Activated naive CD4-positive, alpha-beta T cell (primary cell): ENCODE results near the gene MT2A.
"Not testable (repeated sequence)": the region's sequence is repeated elsewhere in the genome, so short reads cannot be mapped to it uniquely, and the experiment has no call there.

ENCODE experiments used
- DNase-seq, 4 experiments: peaks; one replicate each; lab custom pipeline; 2025; lab: John Stamatoyannopoulos, UW

MT2A gene

DNA sequence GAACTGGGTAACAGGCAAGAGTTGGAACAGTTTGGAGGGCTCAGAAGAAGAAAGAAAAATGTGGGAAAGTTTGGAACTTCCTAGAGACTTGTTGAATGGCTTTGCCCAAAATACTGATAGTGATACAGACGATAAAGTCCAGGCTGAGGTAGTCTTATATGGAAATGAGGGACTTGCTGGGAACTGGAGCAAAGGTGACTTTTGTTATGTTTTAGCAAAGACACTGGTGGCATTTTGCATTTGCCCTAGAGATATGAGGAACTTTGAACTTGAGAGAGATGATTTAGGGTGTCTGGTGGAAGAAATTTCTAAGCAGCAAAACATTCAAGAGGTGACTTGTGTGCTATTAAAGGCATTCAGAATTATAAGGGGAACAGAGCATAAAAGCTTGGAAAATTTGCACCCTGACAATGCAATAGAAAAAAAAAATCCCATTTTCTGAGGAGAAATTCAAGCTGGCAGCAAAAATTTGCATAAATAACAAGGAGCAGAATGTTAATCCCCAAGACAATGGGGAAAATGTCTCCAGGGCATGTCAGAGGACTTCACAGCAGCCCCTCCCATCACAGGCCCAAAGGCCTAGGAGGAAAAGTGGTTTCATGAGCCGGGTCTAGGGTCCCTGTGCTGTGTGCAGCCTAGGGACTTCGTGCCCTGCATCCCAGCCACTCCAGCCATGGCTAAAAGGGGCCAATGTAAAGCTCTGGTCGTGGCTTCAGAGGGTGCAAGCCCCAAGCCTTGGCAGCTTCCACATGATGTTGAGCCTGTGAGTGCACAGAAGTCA lies 13.5 kb downstream of the MT2A start:
- not testable (repeated sequence) for DNase-seq

DNA sequence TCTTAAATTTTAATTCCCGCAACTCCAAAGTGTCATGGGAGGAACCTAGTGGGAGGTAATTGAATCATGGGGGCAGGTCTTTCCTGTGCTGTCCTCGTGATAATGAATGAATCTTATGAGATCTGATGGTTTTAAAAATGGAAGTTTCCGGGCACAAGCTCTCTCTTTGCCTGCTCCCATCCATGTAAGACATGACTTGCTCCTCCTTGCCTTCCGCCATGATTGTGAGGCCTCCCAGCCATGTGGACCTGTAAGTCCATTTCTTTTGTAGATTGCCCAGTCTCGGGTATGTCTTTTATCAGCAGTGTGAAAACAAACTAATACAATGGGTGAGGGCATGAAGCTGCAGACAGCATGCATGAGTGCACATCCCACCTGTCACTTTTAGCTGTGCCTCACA lies 14.8 kb downstream of the MT2A start:
- not testable (repeated sequence) for DNase-seq

DNA sequence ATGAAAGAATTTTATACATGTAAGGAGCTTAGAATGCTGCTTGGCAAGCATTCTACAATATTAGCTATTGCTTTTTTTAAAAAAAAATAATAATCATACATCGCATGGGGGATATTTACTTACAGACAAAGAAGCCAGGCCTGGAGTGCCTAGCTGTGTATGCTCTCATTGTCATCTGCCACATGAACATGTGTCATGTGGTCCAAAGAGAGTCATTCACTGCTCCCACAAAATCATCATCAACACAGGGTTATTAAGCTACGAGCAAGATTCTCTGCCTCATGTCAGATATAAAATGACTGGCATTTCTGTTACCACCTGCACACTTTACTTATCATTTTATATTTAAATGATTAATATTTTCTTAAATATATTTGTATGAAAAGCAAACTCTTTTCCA lies 15.3 kb downstream of the MT2A start:
- no peak for DNase-seq

DNA sequence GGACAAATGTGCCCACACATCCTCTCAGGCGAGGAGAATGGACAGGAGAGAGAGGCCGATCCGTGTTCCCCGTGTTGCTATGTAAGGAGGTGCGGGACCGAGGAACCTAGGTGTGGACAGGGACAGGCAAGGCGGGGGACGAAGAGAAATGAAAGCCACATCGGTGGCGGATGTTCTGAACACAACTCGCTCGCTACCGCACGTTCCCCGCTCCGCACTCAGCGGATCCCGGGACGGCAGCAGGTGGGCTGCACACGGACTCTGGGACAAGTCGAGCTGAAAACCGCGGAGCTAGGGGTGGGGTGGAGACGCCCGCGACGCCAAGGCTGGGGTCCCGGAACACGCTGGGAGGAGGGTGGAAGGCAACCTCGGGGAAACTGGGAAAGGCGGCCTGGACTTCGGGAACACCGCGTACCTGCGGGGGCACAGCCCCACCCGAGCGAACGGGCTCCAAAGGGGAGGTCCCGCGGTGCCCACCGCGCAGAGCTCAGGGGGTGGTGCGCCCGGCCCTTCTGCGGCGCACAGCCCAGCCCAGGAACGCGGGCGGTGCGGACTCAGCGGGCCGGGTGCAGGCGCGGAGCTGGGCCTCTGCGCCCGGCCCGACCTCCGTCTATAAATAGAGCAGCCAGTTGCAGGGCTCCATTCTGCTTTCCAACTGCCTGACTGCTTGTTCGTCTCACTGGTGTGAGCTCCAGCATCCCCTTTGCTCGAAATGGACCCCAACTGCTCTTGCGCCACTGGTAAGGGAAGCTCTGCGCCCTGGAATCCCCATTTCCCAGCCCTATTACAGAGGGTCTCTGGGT lies 17.0 kb downstream of the MT2A start, which contains the start of gene MT1E:
Gene MT1E, plus strand, starts transcription at position 642 of the 803 bp plus-strand sequence. Its CDS starts 71 bp downstream, at position 713.
- peak in 1 of 4 experiments; percentile 15 for DNase-seq

DNA sequence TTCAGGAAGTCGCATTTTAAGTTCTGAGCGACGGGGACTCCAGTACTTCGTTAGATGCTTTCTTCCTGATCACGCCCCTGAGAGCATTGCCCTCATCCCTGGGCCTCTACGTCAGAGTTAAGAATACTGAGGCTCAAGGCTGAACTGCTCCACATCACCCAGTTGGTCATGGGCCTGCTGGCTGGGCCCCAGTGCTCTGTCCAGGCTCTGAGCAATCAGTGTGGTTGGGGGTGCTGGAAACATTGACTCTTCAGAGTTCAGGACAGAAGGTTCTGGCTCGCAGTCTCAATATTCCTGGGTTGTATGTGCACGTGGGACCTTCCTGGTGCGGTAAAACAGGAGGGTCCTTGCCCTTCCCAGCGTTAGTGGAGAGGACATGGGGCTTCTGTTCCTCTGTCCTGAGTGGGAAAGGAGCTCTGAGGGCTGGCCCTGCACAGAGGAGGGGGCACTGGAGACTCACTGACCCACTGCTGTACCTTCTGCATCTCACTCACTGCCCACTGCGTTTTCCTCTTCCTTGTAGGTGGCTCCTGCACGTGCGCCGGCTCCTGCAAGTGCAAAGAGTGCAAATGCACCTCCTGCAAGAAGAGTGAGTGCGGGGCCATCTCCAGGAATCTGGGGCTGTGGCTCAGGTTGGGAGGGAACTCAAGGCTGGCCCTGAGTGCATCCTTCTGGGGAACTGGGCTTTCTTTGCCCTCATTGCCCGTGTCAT lies 17.7 kb downstream of the MT2A start:
- no peak for DNase-seq

DNA sequence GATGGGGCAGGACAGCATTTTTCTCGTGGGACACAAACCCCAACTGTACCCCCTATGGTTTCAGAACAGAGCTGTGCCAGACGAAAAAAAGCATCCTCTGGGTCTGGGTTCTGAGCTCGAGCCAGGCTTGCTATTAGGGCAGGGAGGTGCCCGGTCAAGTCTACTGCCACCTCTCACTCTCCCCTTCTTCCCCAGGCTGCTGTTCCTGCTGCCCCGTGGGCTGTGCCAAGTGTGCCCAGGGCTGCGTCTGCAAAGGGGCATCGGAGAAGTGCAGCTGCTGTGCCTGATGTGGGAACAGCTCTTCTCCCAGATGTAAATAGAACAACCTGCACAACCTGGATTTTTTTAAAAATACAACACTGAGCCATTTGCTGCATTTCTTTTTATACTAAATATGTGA lies 18.3 kb downstream of the MT2A start:
- no peak for DNase-seq

DNA sequence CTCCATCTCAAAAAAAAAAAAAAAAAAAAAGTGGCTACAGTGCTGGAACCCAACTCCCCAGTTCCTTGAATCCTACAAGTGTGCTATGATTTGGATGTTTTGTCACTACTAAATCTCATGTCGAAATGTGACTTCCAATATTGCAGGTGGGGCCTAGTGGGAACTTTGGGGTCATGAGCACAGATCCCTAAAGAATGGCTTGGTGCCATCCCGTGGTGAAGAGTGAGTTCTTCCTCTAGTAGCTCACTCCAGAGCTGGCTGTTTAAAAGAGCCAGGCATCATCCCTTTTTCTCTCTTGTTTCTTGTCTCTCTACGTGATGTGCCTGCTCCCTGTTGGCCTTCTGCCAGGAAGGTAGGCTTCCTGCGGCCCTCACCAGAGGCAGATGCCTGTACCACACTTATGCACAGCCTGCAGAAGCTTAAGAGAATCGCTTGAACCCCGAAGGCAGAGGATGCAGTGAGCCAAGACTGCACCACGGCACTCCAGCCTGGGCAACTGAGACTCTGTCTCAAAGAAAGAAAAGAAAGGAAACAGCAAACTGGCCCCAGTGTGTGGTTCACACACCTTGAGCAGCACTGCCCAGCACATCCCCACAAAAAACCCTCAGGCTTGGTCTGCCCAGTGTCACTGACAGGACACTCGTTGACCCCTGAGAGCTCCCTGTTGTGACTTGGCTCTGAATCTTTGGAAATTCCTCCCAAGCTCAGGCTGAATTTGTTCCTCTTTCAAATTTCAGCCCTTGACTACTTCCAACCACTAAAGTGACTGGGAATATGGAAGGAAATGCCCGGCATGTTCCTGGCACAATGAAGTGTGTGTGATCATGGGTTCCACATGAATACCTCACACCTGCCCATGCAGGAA lies 20.3 kb downstream of the MT2A start:
- no peak for DNase-seq

DNA sequence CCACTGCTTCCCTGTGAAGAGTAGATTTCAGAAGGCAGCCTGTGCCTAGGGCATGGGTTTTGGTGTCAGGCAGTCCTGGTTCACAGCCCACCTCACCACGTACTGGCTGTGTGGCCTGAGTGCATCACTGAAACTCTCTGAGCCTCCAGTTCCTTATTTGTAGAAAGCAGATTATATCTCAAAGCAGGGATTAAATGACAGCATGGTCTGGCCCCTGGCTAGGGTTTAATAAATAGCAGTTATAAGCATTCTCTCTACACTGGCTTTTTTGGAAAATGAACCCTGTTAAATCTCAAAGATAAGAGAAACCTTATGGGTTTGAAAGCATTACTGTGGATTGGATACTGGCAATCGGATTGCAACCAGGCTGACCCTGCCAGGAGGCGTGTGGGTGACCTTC lies 21.1 kb downstream of the MT2A start:
- no peak for DNase-seq

DNA sequence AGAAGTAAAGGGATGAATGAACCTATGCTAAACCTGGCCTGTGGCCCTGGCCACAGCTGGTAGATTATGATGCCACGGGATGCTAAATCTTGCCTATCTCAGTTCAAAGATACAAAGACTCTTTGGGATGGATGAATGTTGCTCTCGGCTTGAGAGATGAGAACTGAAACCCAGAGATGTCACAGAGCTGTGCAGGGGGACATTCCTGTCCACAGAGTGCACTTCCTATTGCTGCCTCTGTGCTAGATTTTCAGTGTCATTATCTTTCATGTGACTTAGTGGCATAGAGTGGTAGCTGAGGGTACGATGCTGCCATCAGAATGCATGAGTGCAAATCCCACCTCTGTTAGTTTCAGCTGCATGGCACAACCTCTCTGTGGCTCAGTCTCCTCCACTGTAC lies 21.8 kb downstream of the MT2A start:
- DNase-seq, result no peak

DNA sequence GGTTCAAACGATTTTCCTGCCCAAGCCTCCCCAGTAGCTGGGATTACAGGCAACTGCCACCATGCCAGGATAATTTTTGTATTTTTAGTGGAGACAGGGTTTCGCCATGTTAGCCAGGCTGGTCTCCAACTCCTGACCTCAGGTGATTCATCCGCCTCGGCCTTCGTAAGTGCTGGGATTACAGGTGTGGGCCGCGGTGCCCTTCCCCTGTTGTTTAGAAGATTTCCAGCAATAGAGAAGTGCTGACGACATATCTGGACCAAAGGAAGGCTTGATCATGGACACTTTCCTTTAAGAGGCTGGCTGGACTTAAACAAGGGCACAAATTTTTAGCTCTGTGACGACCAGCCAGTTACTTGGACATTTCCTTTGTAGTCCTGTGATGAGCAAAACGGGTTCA lies 22.8 kb downstream of the MT2A start:
- no peak for DNase-seq

DNA sequence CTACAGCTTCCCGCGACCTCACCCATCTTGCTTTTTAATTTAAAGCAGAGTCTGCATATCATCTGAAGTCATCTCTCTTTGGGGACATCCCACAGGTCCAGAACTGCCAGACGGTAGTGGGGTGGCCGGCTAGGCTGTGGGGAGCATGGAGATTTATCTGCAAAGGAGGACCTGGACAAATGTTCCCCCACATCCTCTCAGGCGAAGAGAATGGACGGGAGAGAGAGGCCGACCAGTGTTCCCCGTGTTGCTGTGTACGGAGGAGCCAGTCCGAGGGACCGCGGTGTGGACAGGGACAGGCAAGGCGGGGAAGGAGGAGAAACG lies 23.4 kb downstream of the MT2A start:
- no peak for DNase-seq

DNA sequence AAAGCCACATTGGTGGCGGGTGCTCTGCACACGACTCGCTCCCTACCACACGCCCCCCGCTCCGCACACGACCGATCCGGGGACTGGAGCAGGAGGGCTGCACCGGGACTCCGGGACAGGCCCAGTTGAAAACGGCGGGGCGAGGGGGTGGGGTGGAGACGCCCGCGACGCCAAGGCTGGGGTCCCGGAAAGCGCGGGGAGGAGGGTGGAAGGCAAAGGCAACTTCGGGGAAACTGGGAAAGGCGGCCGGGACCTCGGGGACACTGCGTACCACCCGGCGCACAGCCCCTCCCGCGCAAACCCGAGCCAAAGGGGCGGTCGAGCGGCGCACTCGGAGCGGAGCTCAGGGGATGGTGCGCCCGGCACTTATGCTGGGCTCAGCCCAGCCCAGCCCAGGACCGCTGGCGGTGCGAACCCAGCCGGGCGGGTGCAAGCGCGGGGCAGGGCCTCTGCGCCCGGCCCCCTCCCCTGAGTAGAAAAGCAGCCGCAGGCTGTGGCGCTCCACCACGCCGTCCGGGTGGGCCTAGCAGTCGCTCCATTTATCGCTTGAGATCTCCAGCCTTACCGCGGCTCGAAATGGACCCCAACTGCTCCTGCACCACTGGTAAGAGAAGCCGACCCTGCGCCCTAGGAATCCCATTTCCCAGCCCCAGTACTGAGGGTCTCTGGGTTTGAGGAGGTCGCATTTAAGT lies 23.9 kb downstream of the MT2A start, which contains the start of gene MT1M:
Gene MT1M, plus strand, starts transcription at position 504 of the 692 bp plus-strand sequence. Its CDS starts 73 bp downstream, at position 577.
- no peak for DNase-seq

DNA sequence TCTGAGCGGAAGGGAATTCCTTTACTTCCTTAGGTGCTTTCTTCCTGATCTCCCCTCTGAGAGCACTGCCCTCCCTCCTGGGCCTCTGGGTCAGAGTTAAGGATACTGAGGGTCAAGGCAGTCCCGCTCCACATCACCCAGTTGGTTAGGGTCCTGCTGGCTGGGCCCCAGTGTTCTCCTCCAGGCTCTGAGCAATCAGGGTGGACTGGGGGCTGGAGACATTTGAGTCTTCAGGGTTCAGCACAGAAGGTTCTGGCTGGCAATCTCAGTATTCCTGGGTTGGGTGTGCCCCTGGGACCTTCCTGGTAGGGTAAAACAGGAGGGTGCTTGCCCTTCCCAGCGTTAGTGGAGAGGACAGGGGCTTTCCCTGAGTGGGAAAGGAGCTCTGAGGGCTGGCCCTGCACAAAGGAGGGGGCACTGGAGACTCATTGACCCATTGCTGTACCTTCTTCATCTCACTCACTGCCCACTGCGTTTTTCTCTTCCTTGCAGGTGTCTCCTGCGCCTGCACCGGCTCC lies 24.5 kb downstream of the MT2A start:
- no peak for DNase-seq

DNA sequence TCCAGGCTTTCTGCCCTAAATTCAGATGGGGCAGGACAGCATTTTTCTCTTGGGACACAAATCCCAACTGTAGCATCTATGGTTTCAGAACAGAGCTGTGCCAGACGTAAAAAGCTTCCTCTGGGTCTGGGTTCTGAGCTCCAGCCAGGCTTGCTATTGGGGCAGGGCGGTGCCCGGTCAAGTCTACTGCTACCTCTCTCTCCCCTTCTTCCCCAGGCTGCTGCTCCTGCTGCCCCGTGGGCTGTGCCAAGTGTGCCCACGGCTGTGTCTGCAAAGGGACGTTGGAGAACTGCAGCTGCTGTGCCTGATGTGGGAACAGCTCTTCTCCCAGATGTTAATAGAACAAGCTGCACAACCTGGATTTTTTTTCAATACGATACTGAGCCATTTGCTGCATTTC lies 25.2 kb downstream of the MT2A start:
- DNase-seq, result no peak

DNA sequence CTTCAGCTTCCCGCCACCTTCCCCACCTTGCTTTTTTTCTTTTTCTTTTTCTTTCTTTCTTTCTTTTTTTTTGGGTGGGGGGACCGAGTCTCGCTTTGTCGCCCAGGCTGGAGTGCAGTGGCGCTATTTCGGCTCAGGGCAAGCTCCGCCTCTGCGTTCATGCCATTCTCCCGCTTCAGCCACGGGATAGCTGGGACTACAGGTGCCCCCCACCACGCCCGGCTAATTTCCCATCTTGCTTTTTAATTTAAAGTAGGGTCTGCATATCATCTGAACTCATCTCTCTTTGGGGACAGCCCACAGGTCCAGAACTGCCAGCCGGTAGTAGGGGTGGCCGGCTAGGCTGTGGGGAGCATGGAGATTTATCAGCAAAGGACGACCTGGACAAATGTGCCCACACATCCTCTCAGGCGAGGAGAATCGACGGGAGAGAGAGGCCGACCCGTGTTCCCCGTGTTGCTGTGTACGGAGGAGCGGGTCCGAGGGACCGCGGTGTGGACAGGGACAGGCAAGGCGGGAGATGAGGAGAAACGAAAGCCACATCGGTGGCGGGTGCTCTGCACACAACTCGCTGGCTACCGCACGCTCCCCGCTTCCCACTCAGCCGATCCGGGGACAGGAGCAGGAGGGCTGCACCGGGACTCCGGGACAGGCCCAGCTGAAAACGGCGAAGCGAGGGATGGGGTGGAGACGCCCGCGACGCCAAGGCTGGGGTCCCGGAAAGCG lies 26.5 kb downstream of the MT2A start:
- no peak for DNase-seq

DNA sequence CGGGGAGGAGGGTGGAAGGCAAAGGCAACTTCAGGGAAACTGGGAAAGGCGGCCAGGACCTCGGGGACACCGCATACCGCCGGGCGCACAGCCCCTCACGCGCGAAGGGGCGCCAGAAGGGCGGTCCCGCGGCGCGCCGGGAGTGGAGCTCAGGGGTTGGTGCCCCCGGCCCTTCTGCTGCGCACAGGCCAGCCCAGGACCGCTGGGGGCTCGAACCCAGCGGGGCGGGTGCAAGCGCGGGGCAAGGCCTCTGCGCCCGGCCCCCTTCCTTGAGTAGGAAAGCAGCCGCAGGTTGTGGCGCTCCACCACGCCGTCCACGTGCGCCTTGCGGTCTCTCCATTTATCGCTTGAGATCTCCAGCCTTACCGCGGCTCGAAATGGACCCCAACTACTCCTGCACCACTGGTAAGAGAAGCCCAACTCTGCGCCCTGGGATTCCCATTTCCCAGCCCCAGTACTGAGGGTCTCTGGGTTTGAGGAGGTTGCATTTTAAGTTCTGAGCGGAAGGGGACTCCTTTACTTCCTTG lies 27.1 kb downstream of the MT2A start:
- no peak for DNase-seq

DNA sequence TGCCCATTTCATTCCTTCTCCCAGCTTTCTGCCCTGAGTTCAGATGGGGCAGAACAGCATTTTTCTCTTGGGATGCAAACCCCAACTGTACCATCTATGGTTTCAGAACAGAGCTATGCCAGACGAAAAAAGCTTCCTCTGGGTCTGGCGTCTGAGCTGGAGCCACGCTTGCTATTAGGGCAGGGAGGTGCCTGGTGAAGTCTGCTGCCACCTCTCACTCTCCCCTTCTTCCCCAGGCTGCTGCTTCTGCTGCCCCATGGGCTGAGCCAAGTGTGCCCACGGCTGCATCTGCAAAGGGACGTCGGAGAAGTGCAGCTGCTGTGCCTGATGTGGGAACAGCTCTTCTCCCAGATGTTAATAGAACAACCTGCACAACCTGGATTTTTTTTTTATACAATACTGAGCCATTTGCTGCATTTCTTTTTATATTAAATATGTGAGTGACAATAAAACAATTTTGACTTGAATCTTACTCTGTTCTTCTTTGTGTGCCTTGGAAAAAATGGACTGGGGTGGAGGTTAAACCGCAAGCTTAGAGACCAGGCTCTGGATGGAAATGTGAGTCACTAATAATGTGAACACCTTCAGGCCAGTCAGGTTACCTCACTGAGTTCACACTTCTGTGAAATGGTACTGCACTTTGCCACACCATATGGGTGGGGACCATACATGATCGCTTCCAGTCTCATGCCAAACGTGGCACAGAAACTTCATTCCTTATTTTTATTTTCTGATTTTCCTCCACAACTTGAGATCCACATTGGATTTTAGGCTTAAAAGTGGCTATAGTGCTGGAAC lies 28.4 kb downstream of the MT2A start:
- no peak for DNase-seq

DNA sequence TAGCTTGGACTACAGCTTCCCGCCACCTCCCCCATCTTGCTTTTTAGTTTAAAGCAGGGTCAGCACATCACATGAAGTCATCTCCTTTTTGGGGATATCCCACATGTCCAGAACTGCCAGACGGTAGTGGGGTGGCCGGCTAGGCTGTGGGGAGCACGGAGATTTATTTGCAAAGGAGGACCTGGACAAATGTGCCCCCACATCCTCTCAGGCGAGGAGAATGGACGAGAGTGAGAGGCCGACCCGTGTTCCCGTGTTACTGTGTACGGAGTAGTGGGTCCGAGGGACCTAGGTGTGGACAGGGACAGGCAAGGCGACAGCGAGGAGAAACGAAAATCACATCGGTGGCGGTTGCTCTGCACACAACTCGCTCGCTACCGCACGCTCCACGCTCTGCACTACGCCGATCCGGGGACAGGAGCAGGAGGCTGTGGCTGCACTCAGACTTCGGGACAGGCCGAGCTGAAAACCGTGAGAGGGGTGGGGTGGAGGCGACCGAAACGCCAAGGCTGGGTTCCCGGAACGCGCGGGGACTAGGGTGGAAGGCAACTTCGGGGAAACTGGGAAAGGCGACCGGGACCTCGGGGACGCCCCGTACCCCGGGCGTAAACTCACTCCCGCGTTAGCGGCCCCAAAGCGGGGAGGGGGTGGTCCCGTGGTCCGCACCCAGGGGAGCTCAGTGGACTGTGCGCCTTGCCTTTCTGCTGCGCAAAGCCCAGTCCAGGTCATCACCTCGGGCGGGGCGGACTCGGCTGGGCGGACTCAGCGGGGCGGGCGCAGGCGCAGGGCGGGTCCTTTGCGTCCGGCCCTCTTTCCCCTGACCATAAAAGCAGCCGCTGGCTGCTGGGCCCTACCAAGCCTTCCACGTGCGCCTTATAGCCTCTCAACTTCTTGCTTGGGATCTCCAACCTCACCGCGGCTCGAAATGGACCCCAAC lies 29.7 kb downstream of the MT2A start, which contains the start of gene MT1A:
Gene MT1A, plus strand, starts transcription at position 853 of the 937 bp plus-strand sequence. Its CDS starts 73 bp downstream, at position 926.
- no peak for DNase-seq
